Esophagus muscularis mucosa (tissue), 3 donors: ENCODE data around the gene CHD1L.

Source experiments
- CTCF ChIP-seq, 3 experiments: fragments of 200-600 bp in 2 of 3; fragments of 450-650 bp in 1 of 3; sonication (generic) in 2 of 3; IDR thresholded peaks; one replicate each; pipeline ENCODE4 v1.5.1; 2017 to 2019; ENCODE audit warnings: antibody characterized with exemption in 3 of 3, mild to moderate bottlenecking in 2 of 3, moderate library complexity in 1 of 3
- POLR2A ChIP-seq: fragments of 450-650 bp; IDR thresholded peaks from one replicate; pipeline ENCODE4 v1.6.1; 2017; ENCODE audit warnings: antibody characterized with exemption, moderate library complexity, mild to moderate bottlenecking, low read depth

GRCh38 chr1:147213271-147213670 is 29.2 kb upstream of the CHD1L start:
- TF ChIP-seq CTCF (IDR thresholded peaks at IDR 0.05) (no peak), POLR2A (no peak)
